GM12878 (cell line): Measurements from ENCODE around the gene CLNK. TPM values are rescaled to one million over a fixed set of nuclear protein-coding genes. Genes with fewer than 3 reads are reported as not detected.

Experiments used
- ATAC-seq: fragments of 200-7000 bp; cut with Tn5 transposase; 3 replicates; pipeline ENCODE4 v1.9.1; 2020; ENCODE audit warnings: mild to moderate bottlenecking, moderate library complexity
- BruUV-seq: library from RNA; stranded (reverse); fragments of 400-500 nt; replicated peaks from 2 replicates; lab custom pipeline; 2021; lab: Mats Ljungman, UMichigan
- CTCF ChIA-PET: fragments of 300-600 bp; sonication (Branson Sonifier 250); formaldehyde crosslinking; extraction: SDS; loops from one replicate; lab custom pipeline; 2021; ENCODE audit warnings: inconsistent platforms; lab: Yijun Ruan, JAX
- POLR2A ChIA-PET: fragments of 350-600 bp; formaldehyde crosslinking; extraction: SDS; loops from one replicate; lab custom pipeline; 2021; ENCODE audit warnings: inconsistent platforms; lab: Charles Lee
- RAD21 ChIA-PET: fragments of 300-600 bp; sonication (Branson Sonifier 250); formaldehyde crosslinking; loops from one replicate; lab custom pipeline; 2023; ENCODE audit warnings: antibody characterized with exemption; ENCODE audit not compliant: unreplicated experiment; lab: Charles Lee
- SMC1A ChIA-PET: fragments of 300-600 bp; sonication (Branson Sonifier 250); formaldehyde crosslinking; loops from one replicate; lab custom pipeline; 2023; ENCODE audit not compliant: unreplicated experiment, uncharacterized antibody; lab: Charles Lee
- DNase-seq: peaks from one replicate; pipeline ENCODE4 v3.0.0-alpha.2; 2011; ENCODE audit warnings: low read depth, low spot score
- FAIRE-seq: peaks from 3 replicates; lab custom pipeline; 2011; peaks lifted over from hg19 to GRCh38; lab: Jason Lieb, UNC
- H2AFZ ChIP-seq: 2 replicates; pipeline ENCODE4 v1.6.0; 2011; ENCODE audit warnings: low read depth, low read length, control low read depth; ENCODE audit not compliant: control insufficient read depth
- H3K27ac ChIP-seq: 2 replicates; pipeline ENCODE4 v1.5.1; 2011; ENCODE audit warnings: control low read depth; ENCODE audit not compliant: control insufficient read depth, insufficient read depth
- H3K27me3 ChIP-seq, 2 experiments: replicated peaks in 1 of 2; 2 replicates each; pipeline versions ENCODE4 v1.6.0 to v1.6.1; 2011; ENCODE audit warnings: low read length in 1 of 2; ENCODE audit not compliant: control insufficient read depth in 2 of 2, insufficient read depth in 2 of 2
- H3K36me3 ChIP-seq, 2 experiments: 2 replicates each; pipeline ENCODE4 v1.5.1; 2011; ENCODE audit warnings: low read length in 1 of 2; ENCODE audit not compliant: control insufficient read depth in 2 of 2, insufficient read depth in 2 of 2
- H3K4me1 ChIP-seq: 2 replicates; pipeline ENCODE4 v1.6.1; 2011; ENCODE audit warnings: mild to moderate bottlenecking, low read length, moderate library complexity, mixed read lengths; ENCODE audit not compliant: control insufficient read depth, insufficient read depth
- H3K4me2 ChIP-seq: 2 replicates; pipeline ENCODE4 v1.6.0; 2011; ENCODE audit warnings: control low read depth; ENCODE audit not compliant: control insufficient read depth, insufficient read depth
- H3K4me3 ChIP-seq: fragments of 200-600 bp; sonication (generic); 2 replicates; pipeline ENCODE4 v1.5.1; 2016
- H3K79me2 ChIP-seq: 2 replicates; pipeline ENCODE4 v1.6.0; 2011; ENCODE audit warnings: low read length; ENCODE audit not compliant: control insufficient read depth, insufficient read depth
- H3K9ac ChIP-seq: 2 replicates; pipeline ENCODE4 v1.8.0; 2011; ENCODE audit warnings: low read length, control low read depth, mixed read lengths; ENCODE audit not compliant: control insufficient read depth, insufficient read depth
- H3K9me3 ChIP-seq: replicated peaks from 3 replicates; pipeline ENCODE4 v1.5.1; 2011; ENCODE audit warnings: mild to moderate bottlenecking, low read length; ENCODE audit not compliant: control insufficient read depth, insufficient read depth
- H4K20me1 ChIP-seq: 2 replicates; pipeline ENCODE4 v1.6.0; 2011; ENCODE audit not compliant: control insufficient read depth, insufficient read depth
- BHLHE40 ChIP-seq, 2 experiments: fragments of 450-650 bp in 1 of 2; IDR thresholded peaks; 2 replicates each; pipeline ENCODE4 v1.6.1; 2011 to 2017; ENCODE audit warnings: low read depth in 2 of 2, borderline replicate concordance in 1 of 2, improper control_type of control experiment in 1 of 2, low read length in 1 of 2, mild to moderate bottlenecking in 1 of 2
- RAD21 ChIP-seq: IDR thresholded peaks from 2 replicates; pipeline ENCODE4 v1.6.1; 2011; ENCODE audit warnings: mild to moderate bottlenecking, low read depth, low read length, moderate library complexity; ENCODE audit not compliant: insufficient read depth
- RAD51 ChIP-seq: fragments of 450-650 bp; IDR thresholded peaks from 2 replicates; pipeline ENCODE4 v1.6.1; 2016; ENCODE audit warnings: moderate library complexity, mild to moderate bottlenecking, inconsistent platforms
- WGBS: methylation state at CpG from one replicate; pipeline ENCODE4 v1.1.6; 2016; ENCODE audit warnings: low lambda C conversion rate; ENCODE audit not compliant: insufficient replicate concordance, insufficient coverage; ENCODE audit errors: missing lambda C conversion rate; 5-methylcytosine and 5-hydroxymethylcytosine counted together
- in situ Hi-C: fragments of 300-500 bp; cut with MboI; formaldehyde crosslinking; loops from 9 replicates; pipeline ENCODE4 v1.14.3; 2018; ENCODE audit warnings: mixed read lengths
- intact Hi-C: fragments of 100-400 bp; cut with micrococcal nuclease; formaldehyde crosslinking; loops from one replicate; pipeline ENCODE4 v1.14.2; 2022; ENCODE audit not compliant: unreplicated experiment
- polyA plus RNA-seq, 11 experiments: library from polyadenylated mRNA; depleted of rRNA in 4 of 11; unstranded in 6 of 11; stranded (reverse) in 5 of 11; fragments of >200 nt; fragmentation: Nextera tagmentation in 4 of 11; fragmentation: Illumina TruSeq in 1 of 11; extraction: Ambion mirVana in 4 of 11; extraction: Trizol in 1 of 11; gene quantifications; 1 replicate in 1 of 11; 2 replicates in 10 of 11; pipeline versions ENCODE4 v1.2.1 to v1.2.3, GENCODE V29; 2011 to 2016; ENCODE audit warnings: inconsistent platforms in 2 of 11, missing spikeins in 2 of 11, low read depth in 1 of 11
- total RNA-seq, 4 experiments: library from RNA; depleted of rRNA in 3 of 4; stranded (reverse); fragments of >200 nt in 3 of 4; fragmentation: Illumina TruSeq in 1 of 4; extraction: Trizol in 1 of 4; gene quantifications; 2 replicates each; pipeline versions ENCODE4 v1.2.1 to v1.2.3, GENCODE V29; 2013 to 2021
- TF ChIP-seq, protein P1 (sequence below): IDR thresholded peaks from 2 replicates; pipeline ENCODE4 v1.6.1; 2011; ENCODE audit warnings: low read depth, mild to moderate bottlenecking, low read length, moderate library complexity, borderline replicate concordance; ENCODE audit errors: extremely low read depth
- TF ChIP-seq, protein P2 (sequence below): fragments of 450-650 bp; IDR thresholded peaks from 2 replicates; pipeline ENCODE4 v1.6.1; 2014; ENCODE audit warnings: mild to moderate bottlenecking
- TF ChIP-seq, protein P3 (sequence below): IDR thresholded peaks from 2 replicates; pipeline ENCODE4 v1.6.1; 2011; ENCODE audit warnings: low read depth, low read length, improper control_type of control experiment, borderline replicate concordance

Gene CLNK
- total and polyA plus RNA-seq, 10 of the 15 experiments (the other 5 are each of a cell fraction or from before 2014, with no cell fraction given): 2.1 to 14.3 (median 2.7) TPM

DNA sequence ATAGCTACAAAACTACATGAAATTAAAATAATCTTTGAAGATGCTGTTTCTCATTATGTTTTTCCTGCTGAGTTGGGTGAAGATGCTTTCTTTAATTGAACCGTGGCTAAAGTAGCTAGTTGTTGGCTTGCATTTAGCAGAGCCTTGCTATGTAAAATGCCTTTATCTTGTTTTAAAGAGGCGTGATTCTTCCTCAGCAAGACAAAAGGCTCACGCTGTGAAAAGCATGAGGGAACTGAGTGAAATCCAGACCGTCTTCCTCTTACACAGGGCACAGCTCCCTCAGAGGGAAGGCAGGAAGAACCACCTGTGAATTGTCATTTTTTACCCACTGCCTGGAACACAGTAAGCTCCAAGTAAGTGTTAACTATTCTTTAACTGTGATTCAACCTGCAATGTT lies 188.4 kb downstream of the CLNK start:
- SMC1A ChIA-PET: no interaction called here
- no TSS peak for BruUV-seq
- in situ Hi-C loops: no loop called here
- Histone ChIP-seq H3K4me2 (no peak overlapping the region), H3K27ac (no peak overlapping the region), H3K4me3 (no peak overlapping the region), H3K36me3 (no peaks in the 10 kb centered on the region; a peak in 1 of 4 replicates), H3K9ac (no peak overlapping the region), H3K27me3 (no peaks in the 10 kb centered on the region), H2AFZ (no peak overlapping the region), H3K9me3 (no peaks in the 10 kb centered on the region), H3K79me2 (no peaks in the 10 kb centered on the region), H3K4me1 (no peaks in the 10 kb centered on the region), H4K20me1 (no peaks in the 10 kb centered on the region)
- RAD21 ChIA-PET: interaction anchor here (0.5 kb wide), 1 partner anchor 596 kb away, joined by 3 read pairs; no protein-coding TSS in a partner anchor
- CTCF ChIA-PET: no interaction called here
- 40% methylated on average over 4 of the region's 4 CpGs for WGBS
- DNase-seq: no peak
- no peak for FAIRE-seq
- POLR2A ChIA-PET: no interaction called here
- intact Hi-C loops: no loop called here
- ATAC-seq: no peak
- TF ChIP-seq, protein P1, sequence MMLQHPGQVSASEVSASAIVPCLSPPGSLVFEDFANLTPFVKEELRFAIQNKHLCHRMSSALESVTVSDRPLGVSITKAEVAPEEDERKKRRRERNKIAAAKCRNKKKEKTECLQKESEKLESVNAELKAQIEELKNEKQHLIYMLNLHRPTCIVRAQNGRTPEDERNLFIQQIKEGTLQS: no peak

DNA sequence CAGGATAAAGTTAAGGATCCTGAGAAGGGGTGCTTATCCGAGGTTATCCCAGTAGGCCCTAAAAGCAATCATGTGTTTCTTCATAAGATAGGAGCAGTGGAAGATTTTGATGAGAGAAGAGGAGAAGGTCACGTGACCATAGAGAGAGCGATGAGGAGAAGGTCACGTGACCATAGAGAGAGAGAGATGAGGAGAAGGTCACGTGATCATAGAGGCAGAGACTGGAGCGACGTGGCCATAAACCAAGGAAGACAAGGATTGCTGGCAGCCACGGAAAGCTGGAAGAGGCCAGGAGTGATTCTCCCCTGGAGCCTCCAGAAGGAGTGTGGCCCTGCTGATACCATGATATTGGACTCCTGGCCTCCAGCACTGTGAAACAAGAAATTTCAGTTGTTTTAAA lies 188.9 kb downstream of the CLNK start:
- Histone ChIP-seq H3K9me3 (no peaks in the 10 kb centered on the region), H4K20me1 (no peaks in the 10 kb centered on the region), H3K4me1 (no peaks in the 10 kb centered on the region), H3K36me3 (no peaks in the 10 kb centered on the region; a peak in 1 of 4 replicates), H3K4me3 (no peak overlapping the region), H2AFZ (no peak overlapping the region), H3K9ac (no peak overlapping the region), H3K4me2 (no peak overlapping the region), H3K79me2 (no peaks in the 10 kb centered on the region), H3K27me3 (no peaks in the 10 kb centered on the region), H3K27ac (no peak overlapping the region)
- ChIA-PET SMC1A (no interaction called here), POLR2A (no interaction called here), RAD21 (no interaction called here), CTCF (no interaction called here)
- no peak for FAIRE-seq
- no peak for DNase-seq
- 43% methylated on average over 8 of the region's 8 CpGs for WGBS
- TF ChIP-seq BHLHE40 (IDR thresholded peaks at IDR 0.05; ENCODE audit: borderline replicate concordance in 1 of 2, low read depth in 2 of 2, low read length in 1 of 2): 0 out of 4 replicates have a peak, but pooled peaks of 1 of the 2 experiments have one; percentile 34
- TF ChIP-seq, protein P2, sequence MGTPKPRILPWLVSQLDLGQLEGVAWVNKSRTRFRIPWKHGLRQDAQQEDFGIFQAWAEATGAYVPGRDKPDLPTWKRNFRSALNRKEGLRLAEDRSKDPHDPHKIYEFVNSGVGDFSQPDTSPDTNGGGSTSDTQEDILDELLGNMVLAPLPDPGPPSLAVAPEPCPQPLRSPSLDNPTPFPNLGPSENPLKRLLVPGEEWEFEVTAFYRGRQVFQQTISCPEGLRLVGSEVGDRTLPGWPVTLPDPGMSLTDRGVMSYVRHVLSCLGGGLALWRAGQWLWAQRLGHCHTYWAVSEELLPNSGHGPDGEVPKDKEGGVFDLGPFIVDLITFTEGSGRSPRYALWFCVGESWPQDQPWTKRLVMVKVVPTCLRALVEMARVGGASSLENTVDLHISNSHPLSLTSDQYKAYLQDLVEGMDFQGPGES: no peak
- TF ChIP-seq RAD51: peak; percentile 88
- TF ChIP-seq, protein P3, sequence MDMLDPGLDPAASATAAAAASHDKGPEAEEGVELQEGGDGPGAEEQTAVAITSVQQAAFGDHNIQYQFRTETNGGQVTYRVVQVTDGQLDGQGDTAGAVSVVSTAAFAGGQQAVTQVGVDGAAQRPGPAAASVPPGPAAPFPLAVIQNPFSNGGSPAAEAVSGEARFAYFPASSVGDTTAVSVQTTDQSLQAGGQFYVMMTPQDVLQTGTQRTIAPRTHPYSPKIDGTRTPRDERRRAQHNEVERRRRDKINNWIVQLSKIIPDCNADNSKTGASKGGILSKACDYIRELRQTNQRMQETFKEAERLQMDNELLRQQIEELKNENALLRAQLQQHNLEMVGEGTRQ: peak; percentile 4; the same call in 1 of the 2 replicates
- no peak for TF ChIP-seq RAD21
- in situ Hi-C loops: no loop called here
- BruUV-seq: no TSS peak
- ATAC-seq: no peak
- intact Hi-C loops: no loop called here
